Peyer's patch (tissue), 4 donors: ENCODE measurements around the gene HOXD12. TPM values are rescaled to one million over a fixed set of nuclear protein-coding genes. Genes with fewer than 3 reads are reported as not detected.

Experiments
- DNase-seq, 3 donors: peaks; one replicate each; pipeline ENCODE4 v3.0.0-alpha.2; 2017 to 2019
- H3K27ac ChIP-seq, 4 donors: fragments of 200-600 bp; sonication (generic); one replicate each; pipeline ENCODE4 v1.5.1; 2016 to 2019
- H3K27me3 ChIP-seq, 2 donors: fragments of 200-600 bp; sonication (generic); one replicate each; pipeline ENCODE4 v1.5.1; 2019
- H3K36me3 ChIP-seq, 3 donors: fragments of 200-600 bp; sonication (generic); one replicate each; pipeline ENCODE4 v1.5.1; 2016 to 2019
- H3K4me1 ChIP-seq, 4 donors: fragments of 200-600 bp; sonication (generic); one replicate each; pipeline ENCODE4 v1.5.1; 2016 to 2019
- H3K4me3 ChIP-seq, 4 donors: fragments of 200-600 bp; sonication (generic); 1 replicate in 3 of 4; 2 replicates in 1 of 4; pipeline ENCODE4 v1.5.1; 2016 to 2019; ENCODE audit warnings: mild to moderate bottlenecking in 1 of 4
- H3K9me3 ChIP-seq, 4 donors: fragments of 200-600 bp; sonication (generic); one replicate each; pipeline ENCODE4 v1.5.1; 2016 to 2019; ENCODE audit warnings: mild to moderate bottlenecking in 1 of 4
- CTCF ChIP-seq, 6 experiments: fragments of 450-650 bp in 4 of 6; fragments of 200-600 bp in 2 of 6; sonication (generic) in 1 of 6; IDR thresholded peaks; one replicate each; pipeline ENCODE4 v1.5.1; 2017 to 2019; ENCODE audit warnings: antibody characterized with exemption in 6 of 6, mild to moderate bottlenecking in 3 of 6, moderate library complexity in 1 of 6
- POLR2A ChIP-seq, 2 donors: fragments of 450-650 bp; IDR thresholded peaks; one replicate each; pipeline ENCODE4 v1.5.1; 2017; ENCODE audit warnings: antibody characterized with exemption in 2 of 2, mild to moderate bottlenecking in 2 of 2, moderate library complexity in 2 of 2
- total RNA-seq, 4 donors: library from RNA; depleted of rRNA; stranded (reverse); fragments of >200 nt; gene quantifications; one replicate each; pipeline ENCODE4 v1.1.0, GENCODE V29; 2016

The HOXD12 gene
- total RNA-seq, 4 donors from 2014 or later = not detected

GRCh38 chr2:176145085-176145969, 45.7 kb downstream of the HOXD12 start:
- Histone ChIP-seq H3K36me3 (no peaks in the 10 kb centered on the region), H3K4me1 (peaks cover 0 to 23% (median 0%) of the 10 kb centered on the region in 4 donors), H3K27ac (no peak overlapping the region), H3K27me3 (no peaks in the 10 kb centered on the region), H3K4me3 (no peak overlapping the region), H3K9me3 (no peaks in the 10 kb centered on the region)
- TF ChIP-seq POLR2A (IDR thresholded peaks at IDR 0.05) (no peak), CTCF (IDR thresholded peaks at IDR 0.05) (no peak)
- DNase-seq = no peak

GRCh38 chr2:176146101-176146500, 46.5 kb downstream of the HOXD12 start:
- Histone ChIP-seq H3K36me3 (no peaks in the 10 kb centered on the region), H3K4me1 (peaks cover 0 to 18% (median 0%) of the 10 kb centered on the region in 4 donors), H3K9me3 (no peaks in the 10 kb centered on the region), H3K4me3 (no peak overlapping the region), H3K27ac (no peak overlapping the region), H3K27me3 (no peaks in the 10 kb centered on the region)
- no peak for TF ChIP-seq CTCF (IDR thresholded peaks at IDR 0.05)
- no peak for TF ChIP-seq POLR2A (IDR thresholded peaks at IDR 0.05)
- DNase-seq = no peak

GRCh38 chr2:176146645-176147044, 47.0 kb downstream of the HOXD12 start:
- TF ChIP-seq CTCF (IDR thresholded peaks at IDR 0.05) = no peak
- TF ChIP-seq POLR2A (IDR thresholded peaks at IDR 0.05) = no peak
- Histone ChIP-seq H3K4me3 (no peak overlapping the region), H3K4me1 (peaks cover 0 to 15% (median 0%) of the 10 kb centered on the region in 4 donors), H3K27me3 (no peaks in the 10 kb centered on the region), H3K36me3 (no peaks in the 10 kb centered on the region), H3K9me3 (no peaks in the 10 kb centered on the region), H3K27ac (no peak overlapping the region)
- DNase-seq = no peak

- DNase-seq = no peak
- Histone ChIP-seq H3K27me3 (no peaks in the 10 kb centered on the region), H3K4me3 (no peak overlapping the region), H3K4me1 (peaks cover 0 to 15% (median 0%) of the 10 kb centered on the region in 4 donors), H3K27ac (no peak overlapping the region), H3K9me3 (no peaks in the 10 kb centered on the region), H3K36me3 (peaks cover 0 to 2% (median 0%) of the 10 kb centered on the region in 3 donors)
- TF ChIP-seq POLR2A (IDR thresholded peaks at IDR 0.05) (no peak), CTCF (IDR thresholded peaks at IDR 0.05) (no peak)
Measured at GRCh38 chr2:176147210-176147799, 47.7 kb downstream of the HOXD12 start.

- Histone ChIP-seq H3K4me1 (peaks cover 0 to 15% (median 0%) of the 10 kb centered on the region in 4 donors), H3K4me3 (no peak overlapping the region), H3K9me3 (no peaks in the 10 kb centered on the region), H3K27ac (no peak overlapping the region), H3K36me3 (peaks cover 0 to 8% (median 0%) of the 10 kb centered on the region in 3 donors), H3K27me3 (no peaks in the 10 kb centered on the region)
- TF ChIP-seq CTCF (IDR thresholded peaks at IDR 0.05) = no peak
- no peak for DNase-seq
Measured at GRCh38 chr2:176147800-176148496, 48.4 kb downstream of the HOXD12 start.
